Stimulated activated naive B cell treated with anti-CD40 and anti-IgM and Interleukin-4, amounts not matched to agents 10 μg/mL and 1 μg/mL and 100 μg/mL, for 72 hours (primary cell): Measurements from ENCODE around the gene ELFN2.

Source experiments
- ATAC-seq, 2 donors: fragments of 150-1000 bp; cut with Tn5 transposase; replicated peaks; 2 replicates each; pipeline ENCODE4 v1.10.0; 2021; ENCODE audit warnings: moderate library complexity in 1 of 2
- DNase-seq: peaks from one replicate; pipeline ENCODE4 v3.0.0; 2021
- H3K27ac Mint-ChIP-seq: one replicate; pipeline ENCODE4 v1.8.0; 2022; ENCODE audit warnings: mild to moderate bottlenecking, mixed read lengths
- H3K27me3 Mint-ChIP-seq, 2 donors: one replicate each; pipeline ENCODE4 v1.8.0; 2022; ENCODE audit warnings: mixed read lengths in 2 of 2
- H3K36me3 Mint-ChIP-seq, 2 donors: one replicate each; pipeline ENCODE4 v1.8.0; 2022; ENCODE audit warnings: mixed read lengths in 2 of 2, mild to moderate bottlenecking in 1 of 2
- H3K4me1 Mint-ChIP-seq, 2 donors: one replicate each; pipeline ENCODE4 v1.8.0; 2022; ENCODE audit warnings: mixed read lengths in 2 of 2, mild to moderate bottlenecking in 1 of 2
- H3K4me3 Mint-ChIP-seq, 2 donors: one replicate each; pipeline ENCODE4 v1.8.0; 2022; ENCODE audit warnings: mild to moderate bottlenecking in 2 of 2, mixed read lengths in 2 of 2, moderate library complexity in 1 of 2
- H3K9me3 Mint-ChIP-seq, 2 donors: one replicate each; pipeline ENCODE4 v1.8.0; 2022; ENCODE audit warnings: mixed read lengths in 2 of 2, mild to moderate bottlenecking in 1 of 2

Gene ELFN2

GRCh38 chr22:37443086-37443485, 15.8 kb upstream of the ELFN2 start:
- Mint-ChIP-seq H3K27ac (peak overlapping the region; percentile 42), H3K36me3 (peaks cover 7 to 11% of the 10 kb centered on the region in 2 donors), H3K4me3 (no peak overlapping the region), H3K9me3 (peaks cover 4 to 11% of the 10 kb centered on the region in 2 donors), H3K27me3 (peaks cover 12 to 24% of the 10 kb centered on the region in 2 donors), H3K4me1 (no peaks in the 10 kb centered on the region)
- DNase-seq (no peak), ATAC-seq (no peak)

- H3K9me3 Mint-ChIP-seq: peaks cover 4 to 11% of the 10 kb centered on the region in 2 donors
- H3K27me3 Mint-ChIP-seq: peaks cover 12 to 24% of the 10 kb centered on the region in 2 donors
- peak in 1 of 2 donors; percentile 65 for ATAC-seq
- H3K4me3 Mint-ChIP-seq: no peak overlapping the region
- peaks cover 7 to 11% of the 10 kb centered on the region in 2 donors for H3K36me3 Mint-ChIP-seq
- no peak overlapping the region for H3K27ac Mint-ChIP-seq
- H3K4me1 Mint-ChIP-seq: no peaks in the 10 kb centered on the region
- DNase-seq: no peak
These were observed 15.3 kb upstream of the ELFN2 start for GRCh38 chr22:37442537-37442936.

- H3K36me3 Mint-ChIP-seq: peaks cover 7 to 11% of the 10 kb centered on the region in 2 donors
- H3K4me1 Mint-ChIP-seq: no peaks in the 10 kb centered on the region
- H3K27ac Mint-ChIP-seq: no peak overlapping the region
- no peak overlapping the region for H3K4me3 Mint-ChIP-seq
- DNase-seq: no peak
- H3K27me3 Mint-ChIP-seq: peaks cover 12 to 20% of the 10 kb centered on the region in 2 donors
- ATAC-seq: no peak
- H3K9me3 Mint-ChIP-seq: peaks cover 4 to 11% of the 10 kb centered on the region in 2 donors
These were observed 14.9 kb upstream of the ELFN2 start for GRCh38 chr22:37442135-37442534.

GRCh38 chr22:37440875-37441274, 13.6 kb upstream of the ELFN2 start:
- Mint-ChIP-seq H3K27me3 (peaks cover 15 to 19% of the 10 kb centered on the region in 2 donors), H3K4me1 (no peaks in the 10 kb centered on the region), H3K36me3 (peaks cover 7 to 11% of the 10 kb centered on the region in 2 donors), H3K9me3 (peaks cover 4 to 11% of the 10 kb centered on the region in 2 donors), H3K4me3 (no peak overlapping the region), H3K27ac (no peak overlapping the region)
- no peak for DNase-seq
- ATAC-seq: no peak

- H3K27ac Mint-ChIP-seq: no peak overlapping the region
- ATAC-seq (no peak), DNase-seq (no peak)
- H3K9me3 Mint-ChIP-seq: peaks cover 4 to 11% of the 10 kb centered on the region in 2 donors
- H3K36me3 Mint-ChIP-seq: peaks cover 7 to 11% of the 10 kb centered on the region in 2 donors
- H3K4me3 Mint-ChIP-seq: no peak overlapping the region
- H3K27me3 Mint-ChIP-seq: peaks cover 23 to 25% of the 10 kb centered on the region in 2 donors
- H3K4me1 Mint-ChIP-seq: no peaks in the 10 kb centered on the region
These were observed 12.1 kb upstream of the ELFN2 start for GRCh38 chr22:37439347-37439746.

- no peak overlapping the region for H3K27ac Mint-ChIP-seq
- H3K4me3 Mint-ChIP-seq: no peak overlapping the region
- no peak for DNase-seq
- peaks cover 4 to 9% of the 10 kb centered on the region in 2 donors for H3K36me3 Mint-ChIP-seq
- H3K27me3 Mint-ChIP-seq: peaks cover 33 to 44% of the 10 kb centered on the region in 2 donors
- no peak for ATAC-seq
- H3K4me1 Mint-ChIP-seq: peaks cover 4 to 6% of the 10 kb centered on the region in 2 donors
- H3K9me3 Mint-ChIP-seq: peaks cover 6 to 9% of the 10 kb centered on the region in 2 donors
These were observed 8.8 kb upstream of the ELFN2 start for GRCh38 chr22:37435970-37436603.

GRCh38 chr22:37433786-37434185, 6.5 kb upstream of the ELFN2 start:
- H3K36me3 Mint-ChIP-seq: peaks cover 4 to 8% of the 10 kb centered on the region in 2 donors
- no peak for DNase-seq
- peaks cover 6 to 8% of the 10 kb centered on the region in 2 donors for H3K9me3 Mint-ChIP-seq
- no peak for ATAC-seq
- H3K4me1 Mint-ChIP-seq: peaks cover 4 to 9% of the 10 kb centered on the region in 2 donors
- no peak overlapping the region for H3K4me3 Mint-ChIP-seq
- H3K27me3 Mint-ChIP-seq: peaks cover 46 to 64% of the 10 kb centered on the region in 2 donors
- no peak overlapping the region for H3K27ac Mint-ChIP-seq

- H3K27ac Mint-ChIP-seq: no peak overlapping the region
- H3K4me1 Mint-ChIP-seq: peaks cover 4 to 16% of the 10 kb centered on the region in 2 donors
- peaks cover 4 to 8% of the 10 kb centered on the region in 2 donors for H3K36me3 Mint-ChIP-seq
- ATAC-seq: no peak
- H3K9me3 Mint-ChIP-seq: peaks cover 6 to 8% of the 10 kb centered on the region in 2 donors
- no peak for DNase-seq
- H3K4me3 Mint-ChIP-seq: no peak overlapping the region
- H3K27me3 Mint-ChIP-seq: peaks cover 56 to 71% of the 10 kb centered on the region in 2 donors
These were observed 5.4 kb upstream of the ELFN2 start for GRCh38 chr22:37432708-37433054.

GRCh38 chr22:37431801-37432707, 4.8 kb upstream of the ELFN2 start:
- DNase-seq (no peak), ATAC-seq (peak; percentile 39 to 56)
- peaks cover 6 to 18% of the 10 kb centered on the region in 2 donors for H3K4me1 Mint-ChIP-seq
- H3K27ac Mint-ChIP-seq: no peak overlapping the region
- peaks cover 60 to 70% of the 10 kb centered on the region in 2 donors for H3K27me3 Mint-ChIP-seq
- no peak overlapping the region for H3K4me3 Mint-ChIP-seq
- peaks cover 4 to 8% of the 10 kb centered on the region in 2 donors for H3K36me3 Mint-ChIP-seq
- H3K9me3 Mint-ChIP-seq: peaks cover 6 to 8% of the 10 kb centered on the region in 2 donors

GRCh38 chr22:37431366-37431765, 4.1 kb upstream of the ELFN2 start:
- Mint-ChIP-seq H3K27ac (no peak overlapping the region), H3K4me3 (no peak overlapping the region), H3K27me3 (peaks cover 67 to 74% of the 10 kb centered on the region in 2 donors), H3K9me3 (peaks cover 6 to 8% of the 10 kb centered on the region in 2 donors), H3K36me3 (peaks cover 4 to 8% of the 10 kb centered on the region in 2 donors), H3K4me1 (peaks cover 13 to 23% of the 10 kb centered on the region in 2 donors)
- ATAC-seq (no peak), DNase-seq (no peak)

GRCh38 chr22:37430941-37431340, 3.7 kb upstream of the ELFN2 start:
- H3K36me3 Mint-ChIP-seq: peaks cover 4 to 8% of the 10 kb centered on the region in 2 donors
- DNase-seq (no peak), ATAC-seq (no peak)
- no peak overlapping the region for H3K27ac Mint-ChIP-seq
- no peak overlapping the region for H3K4me3 Mint-ChIP-seq
- peaks cover 6 to 8% of the 10 kb centered on the region in 2 donors for H3K9me3 Mint-ChIP-seq
- H3K4me1 Mint-ChIP-seq: peaks cover 17 to 26% of the 10 kb centered on the region in 2 donors
- peaks cover 71 to 79% of the 10 kb centered on the region in 2 donors for H3K27me3 Mint-ChIP-seq

GRCh38 chr22:37428649-37429586, 1.6 kb upstream of the ELFN2 start:
- Mint-ChIP-seq H3K27me3 (peaks cover 79 to 85% of the 10 kb centered on the region in 2 donors), H3K36me3 (peaks cover 4 to 8% of the 10 kb centered on the region in 2 donors), H3K4me3 (no peak overlapping the region), H3K4me1 (peaks cover 21 to 28% of the 10 kb centered on the region in 2 donors), H3K27ac (no peak overlapping the region), H3K9me3 (peaks cover 6 to 8% of the 10 kb centered on the region in 2 donors)
- DNase-seq (peak; percentile 28), ATAC-seq (peak; percentile 54 to 58)

- Mint-ChIP-seq H3K36me3 (peaks cover 4 to 8% of the 10 kb centered on the region in 2 donors), H3K27me3 (peaks cover 77 to 83% of the 10 kb centered on the region in 2 donors), H3K27ac (peak overlapping the region; percentile 37), H3K9me3 (peaks cover 6 to 8% of the 10 kb centered on the region in 2 donors), H3K4me1 (peaks cover 21 to 28% of the 10 kb centered on the region in 2 donors), H3K4me3 (peak overlapping the region; percentile 67 to 71)
- no peak for ATAC-seq
- no peak for DNase-seq
These were observed 694 bp upstream of the ELFN2 start for GRCh38 chr22:37427711-37428635.
